HG02571 (cell line): ENCODE measurements around the gene BMP8B.
"Not testable (repeated sequence)": the region's sequence is repeated elsewhere in the genome, so short reads cannot be mapped to it uniquely, and the experiment has no call there.

ENCODE experiments used
- ATAC-seq: cut with Tn5 transposase; IDR thresholded peaks from one replicate; pipeline ENCODE4 v1.9.1; 2021; ENCODE audit warnings: mild to moderate bottlenecking, moderate library complexity; ENCODE audit not compliant: unreplicated experiment

Gene BMP8B

GRCh38 chr1:39788758-39789570 lies at the start of gene BMP8B:
BMP8B (minus strand) TSS chr1:39788865; CDS start chr1:39788485, 380 bp downstream.
- ATAC-seq = peak; percentile 59

- no peak for ATAC-seq
These were observed 48.0 kb upstream of the BMP8B start for GRCh38 chr1:39836595-39837110.

GRCh38 chr1:39835935-39836594 lies 47.4 kb upstream of the BMP8B start:
- no peak for ATAC-seq

GRCh38 chr1:39835110-39835509 lies 46.4 kb upstream of the BMP8B start:
- ATAC-seq = no peak

GRCh38 chr1:39833621-39834385 lies 45.1 kb upstream of the BMP8B start:
- ATAC-seq = no peak

- ATAC-seq = no peak
These were observed 44.5 kb upstream of the BMP8B start for GRCh38 chr1:39833121-39833520.

GRCh38 chr1:39832294-39832693 lies 43.6 kb upstream of the BMP8B start:
- no peak for ATAC-seq

GRCh38 chr1:39829791-39830533 lies 41.3 kb upstream of the BMP8B start:
- ATAC-seq = no peak

- ATAC-seq = no peak
These were observed 40.1 kb upstream of the BMP8B start for GRCh38 chr1:39828734-39829133.

GRCh38 chr1:39828255-39828654 lies 39.6 kb upstream of the BMP8B start:
- ATAC-seq = not testable (repeated sequence)

GRCh38 chr1:39827201-39827600 lies 38.5 kb upstream of the BMP8B start:
- ATAC-seq = no peak

GRCh38 chr1:39826583-39826982 lies 37.9 kb upstream of the BMP8B start:
- ATAC-seq = no peak

- no peak for ATAC-seq
These were observed 36.8 kb upstream of the BMP8B start for GRCh38 chr1:39825432-39825941.

- ATAC-seq = not testable (repeated sequence)
These were observed 34.8 kb upstream of the BMP8B start for GRCh38 chr1:39823450-39823849.

GRCh38 chr1:39822146-39822545 lies 33.5 kb upstream of the BMP8B start:
- ATAC-seq = no peak

- ATAC-seq = no peak
These were observed 30.6 kb upstream of the BMP8B start for GRCh38 chr1:39819091-39819812.

GRCh38 chr1:39818482-39818881 lies 29.8 kb upstream of the BMP8B start:
- no peak for ATAC-seq

- peak; percentile 73 for ATAC-seq
These were observed 28.6 kb upstream of the BMP8B start for GRCh38 chr1:39817091-39817932.
